Prostate gland (tissue), 2 donors: Measurements from ENCODE around the gene YPEL4.

Experiments
- POLR2A ChIP-seq: fragments of 450-650 bp; IDR thresholded peaks from one replicate; pipeline ENCODE4 v1.6.1; 2016; ENCODE audit warnings: antibody characterized with exemption, mild to moderate bottlenecking
- POLR2AphosphoS5 ChIP-seq: sonication (generic); formaldehyde crosslinking; IDR thresholded peaks from one replicate; pipeline ENCODE4 v1.6.1; 2017; ENCODE audit warnings: antibody characterized with exemption
- TF ChIP-seq, protein P1 (sequence below), 4 experiments: fragments of 200-600 bp in 2 of 4; fragments of 450-650 bp in 2 of 4; sonication (generic) in 2 of 4; IDR thresholded peaks; 1 replicate in 3 of 4; 2 replicates in 1 of 4; pipeline ENCODE4 v1.5.1; 2016 to 2019; ENCODE audit warnings: antibody characterized with exemption in 4 of 4, mild to moderate bottlenecking in 2 of 4, moderate library complexity in 2 of 4

DNA sequence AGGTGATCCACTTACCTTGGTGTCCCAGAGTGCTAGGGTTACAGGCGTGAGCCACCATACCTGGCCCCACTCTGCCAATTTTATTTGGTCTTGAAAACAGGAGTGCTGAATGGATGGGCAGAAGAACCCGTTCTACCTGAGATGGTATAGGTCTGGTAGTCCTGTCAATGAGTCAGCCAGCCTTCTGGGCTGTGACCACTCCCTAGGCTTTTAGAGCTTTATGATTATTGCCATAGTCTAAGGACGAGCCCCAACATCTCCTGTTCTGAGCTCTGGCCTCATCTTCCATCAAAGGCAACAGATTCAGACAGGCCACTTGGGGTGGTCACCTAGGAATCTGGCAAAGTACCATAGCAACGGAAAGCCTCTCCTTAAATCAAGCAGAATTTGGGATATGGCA, 29.7 kb upstream of the YPEL4 start:
- no peak for TF ChIP-seq POLR2AphosphoS5
- TF ChIP-seq, protein P1, sequence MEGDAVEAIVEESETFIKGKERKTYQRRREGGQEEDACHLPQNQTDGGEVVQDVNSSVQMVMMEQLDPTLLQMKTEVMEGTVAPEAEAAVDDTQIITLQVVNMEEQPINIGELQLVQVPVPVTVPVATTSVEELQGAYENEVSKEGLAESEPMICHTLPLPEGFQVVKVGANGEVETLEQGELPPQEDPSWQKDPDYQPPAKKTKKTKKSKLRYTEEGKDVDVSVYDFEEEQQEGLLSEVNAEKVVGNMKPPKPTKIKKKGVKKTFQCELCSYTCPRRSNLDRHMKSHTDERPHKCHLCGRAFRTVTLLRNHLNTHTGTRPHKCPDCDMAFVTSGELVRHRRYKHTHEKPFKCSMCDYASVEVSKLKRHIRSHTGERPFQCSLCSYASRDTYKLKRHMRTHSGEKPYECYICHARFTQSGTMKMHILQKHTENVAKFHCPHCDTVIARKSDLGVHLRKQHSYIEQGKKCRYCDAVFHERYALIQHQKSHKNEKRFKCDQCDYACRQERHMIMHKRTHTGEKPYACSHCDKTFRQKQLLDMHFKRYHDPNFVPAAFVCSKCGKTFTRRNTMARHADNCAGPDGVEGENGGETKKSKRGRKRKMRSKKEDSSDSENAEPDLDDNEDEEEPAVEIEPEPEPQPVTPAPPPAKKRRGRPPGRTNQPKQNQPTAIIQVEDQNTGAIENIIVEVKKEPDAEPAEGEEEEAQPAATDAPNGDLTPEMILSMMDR (IDR thresholded peaks at IDR 0.05): no peak
- TF ChIP-seq POLR2A: no peak
